Urothelium cell line (cell line): ENCODE results near the gene MBTPS1.
"Not testable (repeated sequence)": the region's sequence is repeated elsewhere in the genome, so short reads cannot be mapped to it uniquely, and the experiment has no call there.

Source experiments
- DNase-seq: peaks from one replicate; pipeline ENCODE4 v3.0.0; 2011; ENCODE audit warnings: low spot score, mixed read lengths
- FAIRE-seq: peaks from 2 replicates; lab custom pipeline; 2011; peaks lifted over from hg19 to GRCh38; lab: Jason Lieb, UNC

Gene MBTPS1

GRCh38 chr16:84137769-84138357 is 21.1 kb upstream of the MBTPS1 start:
- FAIRE-seq, result no peak

GRCh38 chr16:84137287-84137686 is 20.5 kb upstream of the MBTPS1 start:
- FAIRE-seq (no peak), DNase-seq (no peak)

More at GRCh38 chr16:84137769-84138357, 21.1 kb upstream of the MBTPS1 start:
- DNase-seq, result no peak

GRCh38 chr16:84136331-84137125 is 19.8 kb upstream of the MBTPS1 start:
- no peak for DNase-seq
- FAIRE-seq, result no peak

- DNase-seq, result no peak
- FAIRE-seq, result no peak
These were observed 16.0 kb upstream of the MBTPS1 start for GRCh38 chr16:84132527-84133285.

GRCh38 chr16:84131117-84131516 is 14.4 kb upstream of the MBTPS1 start:
- FAIRE-seq, result no peak
- DNase-seq, result no peak

- no peak for FAIRE-seq
These were observed 7.7 kb upstream of the MBTPS1 start for GRCh38 chr16:84124257-84125073.

GRCh38 chr16:84121007-84121406 is 4.3 kb upstream of the MBTPS1 start:
- DNase-seq, result no peak
- FAIRE-seq, result no peak

More at GRCh38 chr16:84124257-84125073, 7.7 kb upstream of the MBTPS1 start:
- no peak for DNase-seq

- FAIRE-seq, result no peak
These were observed 3.3 kb upstream of the MBTPS1 start for GRCh38 chr16:84120023-84120422.

GRCh38 chr16:84119368-84119767 is 2.6 kb upstream of the MBTPS1 start:
- FAIRE-seq, result no peak
- no peak for DNase-seq

More at GRCh38 chr16:84120023-84120422, 3.3 kb upstream of the MBTPS1 start:
- no peak for DNase-seq

GRCh38 chr16:84118315-84118714 is 1.6 kb upstream of the MBTPS1 start:
- FAIRE-seq, DNase-seq: not testable (repeated sequence)

GRCh38 chr16:84117494-84117843 is 727 bp upstream of the MBTPS1 start:
- DNase-seq, result peak; percentile 40
- no peak for FAIRE-seq

GRCh38 chr16:84115919-84116719 is 623 bp downstream of the MBTPS1 start:
- no peak for DNase-seq
- no peak for FAIRE-seq

- DNase-seq, FAIRE-seq: not testable (repeated sequence)
These were observed 4.8 kb downstream of the MBTPS1 start for GRCh38 chr16:84111949-84112348.

- DNase-seq (no peak), FAIRE-seq (no peak)
These were observed 5.2 kb downstream of the MBTPS1 start for GRCh38 chr16:84111525-84111924.

GRCh38 chr16:84110527-84110926 is 6.2 kb downstream of the MBTPS1 start:
- no peak for FAIRE-seq
- DNase-seq, result no peak

GRCh38 chr16:84109598-84110335 is 7.0 kb downstream of the MBTPS1 start:
- DNase-seq (no peak), FAIRE-seq (no peak)

- DNase-seq (no peak), FAIRE-seq (no peak)
These were observed 8.8 kb downstream of the MBTPS1 start for GRCh38 chr16:84107921-84108320.

- FAIRE-seq (no peak), DNase-seq (no peak)
These were observed 10.6 kb downstream of the MBTPS1 start for GRCh38 chr16:84105948-84106740.
